Eye (tissue), 1 donor: ENCODE data around the gene CARMIL1.

Experiments used
- DNase-seq: peaks from one replicate; pipeline ENCODE4 v3.0.0-alpha.2; 2015

The CARMIL1 gene

DNA sequence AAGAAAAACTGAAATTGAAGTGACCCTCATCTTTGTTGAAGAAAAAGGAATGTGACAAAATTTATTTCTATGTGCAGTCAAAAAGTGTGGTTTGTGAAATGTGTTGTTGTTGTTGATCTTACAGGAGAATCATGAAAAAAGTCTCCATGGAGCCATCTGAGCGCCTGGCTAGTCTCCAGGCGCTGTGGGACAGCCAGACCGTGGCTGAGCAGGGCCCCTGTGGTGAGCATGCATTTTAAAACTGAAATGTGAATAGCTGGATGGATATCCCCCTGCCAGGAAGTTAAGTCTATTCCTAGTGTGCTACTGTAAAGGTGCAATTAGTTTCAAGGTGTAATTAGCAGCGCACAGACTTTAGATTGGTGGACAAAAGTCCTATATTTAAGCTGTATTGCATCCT lies 170.6 kb downstream of the CARMIL1 start:
- DNase-seq: peak; percentile 33

- DNase-seq: no peak
These were observed 171.5 kb downstream of the CARMIL1 start for GRCh38 chr6:25450469-25451198.

DNA sequence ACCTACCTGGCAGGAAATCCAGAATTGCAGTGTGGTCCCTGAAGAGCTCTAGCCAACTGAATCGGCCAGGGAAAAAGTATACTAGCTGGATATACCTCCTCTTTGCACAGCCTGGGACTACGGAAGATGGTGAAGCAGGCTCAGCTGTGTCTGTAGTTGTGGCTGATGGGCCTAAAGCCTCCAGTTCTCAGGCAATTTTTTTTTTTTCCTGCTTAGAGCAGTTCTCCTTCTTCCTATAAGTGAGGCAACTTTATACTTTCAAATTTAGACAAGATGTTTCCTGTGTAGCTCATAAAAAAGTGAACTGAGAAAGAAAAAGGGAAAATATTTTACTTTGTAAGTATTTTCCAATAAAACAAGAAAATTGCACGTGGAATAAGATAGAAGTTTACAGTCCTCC lies 172.9 kb downstream of the CARMIL1 start:
- no peak for DNase-seq

DNA sequence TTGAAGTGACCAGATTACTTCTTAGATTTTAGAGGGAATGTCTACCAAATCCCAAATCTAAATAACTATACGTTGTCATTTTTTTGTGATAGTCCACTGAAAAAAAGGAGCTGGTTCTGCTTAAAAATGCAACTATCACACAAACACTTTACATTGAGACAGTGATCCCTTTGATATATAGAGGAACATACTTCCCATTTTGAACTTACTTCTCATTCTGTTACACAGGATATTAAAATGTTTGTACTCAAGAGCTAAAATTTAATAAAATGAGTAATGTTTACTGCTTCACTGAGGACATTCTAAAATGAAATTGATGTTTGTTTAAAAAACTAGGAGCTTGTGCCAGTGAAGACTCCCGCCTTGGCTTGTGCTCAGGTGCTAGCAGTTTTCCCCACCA lies 174.1 kb downstream of the CARMIL1 start:
- DNase-seq: no peak

- no peak for DNase-seq
These were observed 175.0 kb downstream of the CARMIL1 start for GRCh38 chr6:25454136-25454535.

GRCh38 chr6:25456249-25457040 lies 177.3 kb downstream of the CARMIL1 start:
- peak; percentile 17 for DNase-seq

GRCh38 chr6:25457516-25457915 lies 178.3 kb downstream of the CARMIL1 start:
- DNase-seq: peak; percentile 35

DNA sequence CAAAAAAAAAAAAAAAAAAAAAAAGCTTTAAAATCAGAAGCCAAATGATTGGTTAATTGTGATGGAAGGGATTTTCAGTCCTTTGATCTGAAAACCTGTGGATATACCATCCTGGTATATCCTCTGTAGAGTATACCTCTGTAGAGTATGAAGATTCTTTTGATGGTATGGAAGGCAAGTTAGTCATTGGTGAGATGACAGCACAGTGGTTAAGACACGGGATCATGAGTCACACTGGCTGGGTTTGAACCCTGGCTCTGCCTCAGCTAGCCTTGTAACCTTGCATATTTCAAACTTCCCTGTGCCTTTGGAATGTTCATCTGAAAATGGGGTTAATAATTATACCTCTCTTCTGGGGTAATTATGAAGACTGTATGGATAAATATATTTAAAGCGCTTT lies 179.3 kb downstream of the CARMIL1 start:
- no peak for DNase-seq

- DNase-seq: no peak
These were observed 183.2 kb downstream of the CARMIL1 start for GRCh38 chr6:25462235-25462897.

DNA sequence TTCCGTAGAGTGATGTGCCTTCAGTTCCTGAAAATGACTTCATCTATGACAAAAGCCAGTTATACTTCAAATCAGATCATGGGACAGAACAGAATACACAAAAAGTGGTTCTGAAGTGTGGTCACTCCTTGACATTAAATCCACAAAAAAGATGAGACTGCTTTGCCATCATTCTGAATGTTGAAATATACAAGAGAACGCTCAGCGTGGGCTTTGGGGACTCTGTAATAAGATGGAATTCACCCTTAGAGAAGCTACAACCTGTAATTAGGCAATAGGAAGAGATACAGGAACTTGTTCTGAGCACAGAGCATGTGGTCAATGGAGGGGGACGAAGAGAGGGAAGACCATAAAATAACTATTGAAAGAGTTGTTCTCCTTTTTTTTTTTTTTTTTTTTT lies 184.3 kb downstream of the CARMIL1 start:
- DNase-seq: no peak

DNA sequence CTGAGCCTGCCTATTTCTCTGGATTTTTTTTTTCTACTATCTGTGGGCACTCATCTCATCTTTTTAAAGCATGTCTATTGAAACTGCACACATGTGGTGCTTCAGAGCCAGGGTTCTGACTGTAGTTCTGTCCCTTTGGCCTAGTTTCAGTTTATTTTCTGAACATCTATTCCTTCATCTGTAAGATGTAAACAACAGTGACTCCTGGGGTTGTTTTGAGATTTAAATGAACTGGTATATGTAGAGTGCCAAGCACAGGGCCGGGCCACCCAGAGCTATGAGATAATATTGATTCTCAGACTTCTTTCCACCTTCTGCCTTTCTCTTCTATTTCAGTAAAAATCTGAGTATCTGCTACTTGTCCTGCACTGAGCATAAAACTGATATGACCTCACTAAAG lies 185.1 kb downstream of the CARMIL1 start:
- DNase-seq: no peak

DNA sequence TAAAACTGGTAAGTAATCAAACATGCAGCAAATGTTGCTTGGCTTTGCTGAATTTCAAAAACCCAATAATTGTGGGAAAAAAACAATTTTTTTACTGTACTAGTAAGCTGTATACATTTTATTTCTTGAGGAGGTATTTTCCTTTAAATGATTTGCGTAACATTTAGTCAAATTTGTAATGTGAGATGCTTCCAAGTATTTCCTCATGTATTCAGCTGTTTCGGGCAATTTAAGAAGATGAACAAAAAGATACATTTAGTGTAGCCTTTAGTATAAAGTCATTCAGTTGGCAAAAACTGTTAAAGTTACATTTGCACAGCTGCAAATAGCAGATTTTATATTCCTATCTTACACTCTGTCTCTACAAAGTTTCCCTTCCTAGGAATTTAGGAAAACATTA lies 186.8 kb downstream of the CARMIL1 start:
- DNase-seq: no peak

DNA sequence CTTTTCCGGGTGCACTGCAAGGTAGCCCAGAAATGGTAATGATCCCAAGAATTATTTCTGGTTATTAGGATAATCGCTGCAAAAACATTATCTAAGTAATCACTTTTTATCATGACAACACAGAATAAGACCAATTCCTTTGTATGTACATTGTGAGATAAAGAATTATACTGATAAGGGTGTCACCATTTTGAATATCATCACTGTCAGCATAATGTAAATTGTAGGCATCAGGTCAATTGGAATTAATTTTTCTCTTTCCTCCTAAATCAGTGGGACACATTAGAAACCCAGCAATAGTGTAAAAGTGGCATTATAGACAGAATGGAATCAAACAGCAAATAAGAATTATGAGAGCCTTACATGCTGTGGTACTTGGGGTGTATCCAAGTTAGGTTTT lies 189.7 kb downstream of the CARMIL1 start:
- DNase-seq: no peak

DNA sequence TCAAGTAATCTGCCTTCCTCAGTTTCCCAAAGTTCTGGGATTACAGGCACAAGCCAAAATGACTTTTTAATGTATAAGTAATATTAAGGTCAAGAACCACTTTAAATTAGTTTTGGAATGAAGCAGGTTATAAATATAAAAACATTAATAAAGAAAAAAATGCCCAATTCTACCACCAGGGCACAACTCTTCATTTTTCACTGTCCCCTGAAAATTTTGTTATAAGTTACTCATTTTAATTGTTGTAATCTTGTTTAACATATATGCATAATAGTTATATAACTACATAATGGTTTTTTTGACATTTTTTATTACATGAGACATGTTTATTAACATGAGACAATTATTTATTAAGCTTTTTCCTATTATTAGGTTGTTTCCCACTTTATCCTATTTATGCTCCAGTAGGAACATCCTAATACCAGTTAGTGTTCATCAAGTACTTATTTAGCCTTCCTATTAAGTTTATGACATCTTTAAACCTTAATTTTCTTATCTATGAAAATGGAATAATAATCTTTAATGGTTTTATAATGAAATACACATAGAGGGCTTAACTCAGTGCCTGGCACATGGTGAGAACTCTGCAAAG lies 190.7 kb downstream of the CARMIL1 start:
- DNase-seq: no peak

- DNase-seq: no peak
These were observed 193.1 kb downstream of the CARMIL1 start for GRCh38 chr6:25472306-25472705.

GRCh38 chr6:25472906-25473305 lies 193.7 kb downstream of the CARMIL1 start:
- DNase-seq: no peak

GRCh38 chr6:25473447-25473846 lies 194.3 kb downstream of the CARMIL1 start:
- no peak for DNase-seq

DNA sequence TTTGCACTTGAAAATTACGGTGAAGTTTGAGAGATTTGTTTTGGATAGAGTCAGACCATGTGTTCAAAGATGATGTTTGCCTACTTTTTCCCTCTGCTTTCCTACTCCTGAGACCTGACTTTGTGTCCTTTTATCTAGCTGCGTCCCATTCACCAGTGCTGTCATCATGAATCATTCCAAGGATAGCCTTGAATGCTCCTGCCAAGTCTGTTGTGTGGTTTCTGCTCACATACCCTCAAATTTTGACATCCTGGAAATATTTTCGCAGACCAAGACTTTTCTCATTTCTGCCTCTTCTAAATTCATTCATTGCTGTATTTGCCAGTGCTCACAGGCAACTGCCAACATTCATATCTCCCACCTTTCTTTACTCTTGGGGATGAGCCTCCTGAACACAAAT lies 197.0 kb downstream of the CARMIL1 start:
- no peak for DNase-seq

DNA sequence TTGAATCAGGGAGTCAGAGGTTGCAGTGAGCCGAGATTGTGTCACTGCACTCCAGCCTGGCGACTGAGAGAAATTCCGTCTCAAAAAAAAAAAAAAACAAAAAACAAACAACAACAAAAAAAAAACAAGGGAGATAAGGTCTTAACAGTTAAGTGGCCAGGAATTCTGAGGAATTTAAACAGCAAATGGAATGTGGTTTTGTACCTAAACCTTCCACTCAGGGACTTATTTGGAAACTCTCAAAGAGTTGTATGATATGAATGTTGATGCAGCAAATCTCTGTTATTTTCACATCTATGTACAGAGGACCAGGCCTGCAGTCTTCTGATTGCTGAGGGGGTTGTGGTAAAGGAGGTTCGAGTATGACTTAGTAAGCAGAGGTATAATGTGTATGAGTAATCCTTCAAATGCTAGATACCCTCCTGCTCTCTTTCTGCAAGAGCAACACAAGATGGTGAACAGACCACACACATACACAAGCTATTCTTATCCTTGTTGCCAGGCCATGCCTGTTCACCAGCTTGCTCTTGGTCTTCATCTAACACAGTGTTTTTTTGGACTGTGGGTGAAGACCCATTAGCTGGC lies 197.9 kb downstream of the CARMIL1 start:
- no peak for DNase-seq

DNA sequence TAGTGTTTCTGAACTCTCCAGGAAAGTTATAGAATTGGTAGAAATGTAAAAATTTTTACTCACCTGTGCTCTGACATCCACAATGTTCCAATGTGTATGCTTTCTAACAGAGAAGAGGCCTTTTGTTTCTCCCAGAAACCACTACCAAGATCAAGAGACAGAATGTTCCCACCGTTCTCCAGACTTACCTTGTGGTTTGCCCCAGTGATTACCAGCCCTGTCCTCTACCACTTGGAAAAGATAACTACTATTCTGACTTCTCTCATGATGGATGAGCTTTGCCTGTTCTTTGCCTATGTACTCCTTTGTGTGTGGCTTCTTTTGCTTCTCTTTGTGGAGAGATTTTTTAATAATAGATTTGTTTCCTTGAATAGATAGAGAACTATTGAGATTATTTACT lies 199.8 kb downstream of the CARMIL1 start:
- DNase-seq: no peak

GRCh38 chr6:25481267-25481666 lies 202.1 kb downstream of the CARMIL1 start:
- no peak for DNase-seq

DNA sequence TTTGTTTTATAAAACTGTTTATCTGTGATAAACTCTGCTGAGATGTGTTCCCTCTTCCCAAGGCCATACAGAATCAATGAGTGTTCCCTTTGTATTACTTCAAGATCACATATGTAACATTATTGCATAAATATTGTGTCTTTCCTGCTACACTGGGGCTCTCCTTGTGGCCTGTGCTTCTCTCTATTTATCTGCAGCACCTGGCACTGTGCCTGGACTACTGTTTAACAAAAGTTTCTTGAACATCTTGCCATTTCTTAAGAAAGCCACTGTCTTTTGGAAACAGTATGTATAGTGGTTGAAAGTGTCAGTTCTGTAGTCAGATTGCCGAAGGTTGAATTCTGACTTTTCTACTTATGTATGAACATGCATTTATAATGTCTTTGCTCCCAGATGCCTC lies 203.8 kb downstream of the CARMIL1 start:
- DNase-seq: no peak

GRCh38 chr6:25483943-25484342 lies 204.8 kb downstream of the CARMIL1 start:
- no peak for DNase-seq
